GM18951 (cell line): ENCODE results near the gene WDPCP.
"Not testable (repeated sequence)": the region's sequence is repeated elsewhere in the genome, so short reads cannot be mapped to it uniquely, and the experiment has no call there.

Experiments
- POLR2A ChIP-seq: IDR thresholded peaks from 4 replicates; pipeline ENCODE4 v1.6.1; 2011; ENCODE audit warnings: mild to moderate bottlenecking; ENCODE audit not compliant: insufficient read length, insufficient read depth; ENCODE audit errors: extremely low read depth
- in situ Hi-C: fragments of 300-500 bp; cut with MboI; formaldehyde crosslinking; loops from one replicate; pipeline ENCODE4 v1.12.0; 2022; ENCODE audit warnings: low sequenced_read_pairs, mixed read lengths, inconsistent platforms; ENCODE audit not compliant: unreplicated experiment

Gene WDPCP

DNA sequence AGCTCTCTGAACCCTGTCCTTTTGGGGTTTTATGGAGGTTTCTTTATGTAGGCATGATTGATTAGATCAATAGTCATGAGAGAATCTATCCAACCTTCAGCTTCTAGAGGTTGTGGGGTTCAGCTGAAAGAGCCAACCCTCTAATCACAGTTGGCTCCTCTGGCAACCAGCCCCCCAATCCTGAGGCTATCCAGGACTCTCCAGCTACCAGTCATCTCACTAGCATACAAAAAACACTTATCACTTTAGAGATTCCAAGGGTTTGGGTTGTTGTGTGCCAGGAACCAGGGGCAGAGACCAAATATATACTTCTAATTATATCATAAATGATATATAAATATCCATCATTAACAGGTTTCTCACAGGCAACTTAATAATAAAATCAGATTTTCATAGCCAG lies 11.7 kb downstream of the WDPCP start:
- in situ Hi-C loops, result no loop called here
- TF ChIP-seq POLR2A, result no peak

DNA sequence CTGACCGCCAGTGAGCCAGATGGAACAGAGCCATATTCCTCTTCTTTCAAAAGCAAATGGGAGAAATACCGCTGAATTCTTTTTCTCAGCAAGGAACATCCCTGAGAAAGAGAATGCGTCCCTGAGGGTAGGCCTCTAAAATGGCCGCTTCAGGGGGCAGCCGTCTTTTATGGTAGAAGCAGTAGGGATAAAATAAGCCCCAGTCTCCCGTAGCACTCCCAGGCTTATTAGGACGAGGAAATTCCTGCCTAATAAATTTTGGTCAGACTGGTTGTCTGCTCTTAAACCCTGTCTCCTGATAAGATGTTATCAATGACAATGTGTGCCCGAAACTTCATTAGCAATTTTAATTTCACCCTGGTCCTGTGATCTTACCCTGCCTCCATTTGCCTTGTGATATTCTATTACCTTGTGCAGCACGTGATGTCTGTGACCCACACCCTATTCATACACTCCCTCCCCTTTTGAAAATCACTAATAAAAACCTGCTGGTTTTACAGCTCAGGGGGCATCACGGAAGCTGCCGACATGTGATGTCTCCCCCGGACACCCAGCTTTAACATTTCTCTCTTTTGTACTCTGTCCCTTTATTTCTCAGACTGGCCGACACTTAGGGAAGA lies 14.4 kb downstream of the WDPCP start:
- in situ Hi-C loops, result not testable (repeated sequence)

DNA sequence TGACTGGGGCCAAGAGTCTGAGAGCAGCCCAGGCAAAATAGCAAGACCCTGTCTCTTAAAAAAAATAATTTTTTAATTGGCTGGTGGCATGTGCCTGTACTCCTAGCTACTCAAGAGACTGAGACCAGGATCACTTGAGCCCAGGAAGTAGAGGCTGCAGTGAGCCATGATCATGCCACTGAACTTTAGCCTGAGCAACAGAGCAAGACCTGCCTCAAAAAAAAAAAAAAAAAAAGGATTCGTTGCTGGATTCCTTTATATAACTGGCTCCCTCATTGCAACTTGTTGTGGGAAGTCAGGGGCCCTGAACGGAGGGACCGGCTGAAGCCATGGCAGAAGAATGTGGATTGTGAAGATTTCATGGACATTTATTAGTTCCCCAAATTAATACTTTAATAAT lies 15.3 kb downstream of the WDPCP start:
- in situ Hi-C loops, result not testable (repeated sequence)

DNA sequence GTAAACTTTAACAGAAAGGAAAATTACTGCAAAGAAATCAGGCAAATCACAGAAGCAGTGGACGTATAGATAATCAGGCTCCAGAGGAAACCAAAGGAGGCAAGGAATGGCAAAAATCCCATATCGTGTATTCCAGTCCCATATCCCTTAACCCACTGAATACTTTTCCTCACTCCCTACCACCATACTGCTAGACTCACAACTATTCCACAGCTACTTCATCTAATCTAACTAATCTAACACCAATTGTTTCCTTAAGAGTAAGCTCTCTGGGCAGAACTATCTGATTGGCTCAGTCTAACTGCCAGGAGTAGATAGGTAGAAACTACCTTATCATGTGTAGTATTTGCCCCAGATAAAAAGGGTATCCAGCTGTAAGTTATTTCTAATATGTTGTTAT lies 16.3 kb downstream of the WDPCP start:
- in situ Hi-C loops, result no loop called here
- TF ChIP-seq POLR2A, result no peak

DNA sequence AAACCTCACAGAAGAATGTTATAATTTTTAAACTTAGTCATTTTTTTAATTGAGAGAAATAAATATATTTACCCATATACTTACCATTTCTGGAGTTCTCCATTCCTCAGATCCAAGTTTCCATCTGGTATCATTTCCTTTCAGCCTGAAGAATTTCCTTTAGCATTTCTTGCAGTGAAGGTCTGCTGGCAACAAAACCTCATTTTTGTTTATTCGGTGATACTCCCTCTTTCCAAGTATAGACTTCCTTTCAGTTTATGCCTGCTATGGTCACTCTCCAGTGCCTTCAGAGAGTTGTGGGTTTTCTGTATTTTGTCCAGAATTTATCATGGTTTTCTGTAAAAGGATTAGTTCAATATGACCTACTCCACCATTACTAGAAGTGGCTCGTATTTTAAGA lies 17.0 kb downstream of the WDPCP start:
- TF ChIP-seq POLR2A, result no peak
- in situ Hi-C loops, result no loop called here

DNA sequence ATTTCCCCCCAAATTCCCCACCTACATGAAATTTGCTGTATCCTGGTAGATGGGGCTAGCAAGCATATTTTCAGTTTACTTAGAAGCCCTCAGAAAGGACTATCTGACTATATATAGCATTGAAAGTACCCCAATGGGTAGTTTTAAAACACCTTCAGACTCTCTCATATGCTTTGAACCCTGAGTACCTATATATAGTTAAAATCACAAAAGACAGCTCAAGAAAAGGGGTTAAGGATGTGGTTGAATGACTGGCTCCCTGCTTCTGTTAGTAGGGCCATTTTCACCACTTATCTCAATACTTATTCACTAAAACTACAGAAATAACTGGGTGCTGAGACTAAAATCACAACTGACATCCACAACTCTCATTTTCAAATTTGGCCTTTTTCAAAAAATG lies 18.5 kb downstream of the WDPCP start:
- in situ Hi-C loops, result no loop called here
- TF ChIP-seq POLR2A, result no peak

DNA sequence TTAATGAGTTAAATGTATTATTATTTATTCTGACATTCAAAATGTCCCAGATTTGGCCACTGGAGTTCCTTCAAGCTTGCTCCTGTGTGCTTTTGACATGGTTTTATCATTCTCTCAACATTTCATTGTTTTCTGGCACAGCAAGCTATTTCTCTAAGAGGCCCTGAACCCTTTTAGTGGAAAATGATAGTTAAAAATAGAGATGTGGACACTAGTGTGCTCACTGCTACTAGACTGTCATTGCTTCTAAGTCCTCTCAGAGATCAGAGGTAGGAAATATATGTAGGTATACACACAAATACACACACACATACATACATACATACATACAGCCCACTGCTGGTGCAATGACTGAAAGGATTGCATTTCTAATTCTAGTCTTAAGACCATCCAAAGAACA lies 25.5 kb downstream of the WDPCP start:
- in situ Hi-C loops, result no loop called here
- no peak for TF ChIP-seq POLR2A

DNA sequence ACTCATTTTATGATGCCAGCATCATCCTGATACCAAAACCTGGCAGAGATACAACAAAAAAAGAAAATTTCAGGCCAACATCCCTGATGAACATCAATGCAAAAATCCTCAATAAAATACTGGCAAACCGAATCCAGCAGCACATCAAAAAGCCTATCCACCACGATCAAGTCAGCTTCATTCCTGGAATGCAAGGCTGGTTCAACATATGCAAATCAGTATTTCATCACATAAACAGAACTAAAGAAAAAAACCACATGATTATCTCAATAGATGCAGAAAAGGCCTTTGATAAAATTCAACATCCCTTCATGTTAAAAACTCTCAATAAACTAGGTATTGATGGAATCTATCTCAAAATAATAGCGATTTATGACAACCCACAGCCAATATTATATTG lies 29.4 kb downstream of the WDPCP start:
- in situ Hi-C loops, result not testable (repeated sequence)

DNA sequence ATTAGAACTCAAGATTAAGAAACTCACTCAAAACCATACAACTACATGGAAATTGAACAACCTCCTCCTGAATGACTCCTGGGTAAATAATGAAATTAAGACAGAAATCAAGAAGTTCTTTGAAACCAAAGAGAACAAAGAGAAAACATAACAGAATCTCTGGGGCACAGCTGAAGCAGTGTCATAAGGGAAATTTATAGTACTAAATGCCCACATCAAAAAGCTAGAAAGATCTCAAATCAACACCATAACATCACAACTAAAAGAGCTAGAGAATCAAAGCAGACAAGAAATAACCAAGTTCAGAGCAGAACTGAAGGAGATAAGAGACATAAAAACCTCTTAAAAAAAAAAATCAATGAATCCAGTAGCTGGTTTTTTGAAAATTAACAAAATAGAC lies 30.5 kb downstream of the WDPCP start:
- in situ Hi-C loops, result not testable (repeated sequence)

DNA sequence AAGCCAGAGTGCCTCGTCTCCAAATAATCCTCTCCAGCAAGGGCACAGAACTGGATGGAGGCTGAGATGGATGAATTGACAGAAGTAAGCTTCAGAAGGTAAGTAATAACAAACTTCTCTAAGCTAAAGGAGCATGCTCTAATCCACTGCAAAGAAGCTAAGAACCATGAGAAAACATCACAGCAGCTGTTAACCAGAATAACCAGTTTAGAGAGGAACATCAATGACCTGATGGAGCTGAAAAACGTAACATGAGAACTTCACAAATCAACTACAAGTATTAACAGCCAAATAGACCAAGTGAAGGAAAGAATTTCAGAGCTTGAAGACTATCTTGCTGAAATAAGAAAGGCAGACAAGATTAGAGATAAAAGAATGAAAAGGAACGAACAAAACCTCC lies 32.3 kb downstream of the WDPCP start:
- TF ChIP-seq POLR2A, result no peak
- in situ Hi-C loops, result no loop called here

DNA sequence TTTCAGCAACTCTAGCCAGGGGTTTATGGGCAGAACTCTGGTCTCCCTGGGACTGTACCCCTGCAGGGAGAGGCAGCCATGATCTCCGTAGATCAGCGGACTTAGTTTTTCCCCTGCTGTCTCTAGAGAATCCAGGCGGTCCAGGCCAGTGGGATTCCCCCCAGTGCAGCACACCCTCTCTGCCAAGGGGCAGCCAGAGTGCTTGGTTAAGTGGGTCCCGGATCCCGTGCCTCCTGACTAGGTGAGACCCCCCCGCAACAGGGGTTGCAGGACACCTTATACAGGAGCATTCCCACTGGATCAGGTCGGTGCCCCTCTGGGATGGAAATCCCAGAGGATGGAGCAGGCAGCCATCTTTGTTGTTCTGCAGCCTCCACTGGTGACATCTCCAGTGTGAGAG lies 33.0 kb downstream of the WDPCP start:
- in situ Hi-C loops, result no loop called here
- TF ChIP-seq POLR2A, result no peak

DNA sequence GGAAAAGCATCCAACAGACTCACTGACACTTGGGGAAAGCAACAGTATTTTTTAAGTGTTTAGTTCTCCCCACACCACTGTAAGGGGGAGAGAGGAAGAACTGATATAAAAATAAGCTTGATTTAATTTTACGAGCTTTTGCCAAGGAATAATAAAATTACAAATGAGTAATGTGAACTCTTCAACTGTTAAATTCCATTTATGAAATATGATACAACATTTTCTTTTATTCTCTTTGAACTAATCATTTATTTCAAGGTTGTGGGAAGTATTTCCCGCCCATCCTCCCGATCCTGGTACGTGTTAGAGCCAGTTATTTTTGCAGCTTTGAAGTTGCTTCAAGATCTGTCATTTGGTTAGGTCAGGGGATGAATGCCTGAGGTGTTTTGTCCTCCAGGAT lies 35.2 kb downstream of the WDPCP start:
- TF ChIP-seq POLR2A, result no peak
- in situ Hi-C loops, result no loop called here

DNA sequence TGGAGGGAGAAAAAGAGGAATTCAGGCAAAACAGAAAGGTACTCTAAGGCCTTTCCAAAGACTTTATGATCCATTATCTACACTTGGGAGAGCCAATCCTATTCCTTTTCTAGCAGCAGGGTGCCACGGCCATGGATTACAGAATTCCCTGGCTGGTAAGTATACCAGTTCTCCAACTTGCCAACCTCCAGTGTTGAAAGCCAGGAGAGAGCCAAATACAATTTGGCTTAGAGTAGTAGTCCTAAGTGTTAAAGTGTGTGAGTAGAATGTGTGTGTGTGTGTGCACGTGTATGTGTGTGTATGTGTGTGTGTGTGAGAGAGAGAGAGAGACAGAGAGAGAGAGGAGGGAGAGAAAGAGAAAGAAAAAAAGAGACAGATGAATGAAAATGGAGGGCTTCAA lies 43.3 kb downstream of the WDPCP start:
- no peak for TF ChIP-seq POLR2A
- in situ Hi-C loops, result no loop called here

DNA sequence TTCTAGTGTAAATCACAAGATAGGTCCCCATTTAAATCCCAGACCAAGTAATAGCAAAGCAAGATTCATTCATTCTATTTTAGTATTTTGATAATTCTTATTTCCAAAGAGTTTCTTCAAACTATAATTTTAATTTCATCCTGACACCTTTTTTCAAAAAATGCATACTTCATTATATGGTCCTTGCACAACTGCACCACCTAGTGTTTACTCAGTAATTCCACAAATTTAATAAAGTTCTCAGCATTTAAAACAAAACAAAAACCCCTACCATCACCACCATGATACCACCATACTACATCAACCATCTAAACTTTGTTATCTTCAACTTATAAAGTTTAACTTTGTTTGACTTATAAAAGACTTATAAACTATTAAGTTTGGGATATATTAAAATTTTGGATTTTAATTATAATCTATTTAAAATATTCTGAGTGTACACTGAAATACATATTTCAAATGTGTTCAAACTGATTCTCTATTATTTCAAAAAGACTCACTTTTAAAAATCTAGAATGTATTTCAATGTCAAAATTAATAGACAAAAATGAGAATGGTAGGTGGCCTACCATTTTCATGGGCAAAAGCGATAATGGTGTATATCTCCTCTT lies 44.2 kb downstream of the WDPCP start:
- in situ Hi-C loops, result no loop called here
- TF ChIP-seq POLR2A, result no peak

DNA sequence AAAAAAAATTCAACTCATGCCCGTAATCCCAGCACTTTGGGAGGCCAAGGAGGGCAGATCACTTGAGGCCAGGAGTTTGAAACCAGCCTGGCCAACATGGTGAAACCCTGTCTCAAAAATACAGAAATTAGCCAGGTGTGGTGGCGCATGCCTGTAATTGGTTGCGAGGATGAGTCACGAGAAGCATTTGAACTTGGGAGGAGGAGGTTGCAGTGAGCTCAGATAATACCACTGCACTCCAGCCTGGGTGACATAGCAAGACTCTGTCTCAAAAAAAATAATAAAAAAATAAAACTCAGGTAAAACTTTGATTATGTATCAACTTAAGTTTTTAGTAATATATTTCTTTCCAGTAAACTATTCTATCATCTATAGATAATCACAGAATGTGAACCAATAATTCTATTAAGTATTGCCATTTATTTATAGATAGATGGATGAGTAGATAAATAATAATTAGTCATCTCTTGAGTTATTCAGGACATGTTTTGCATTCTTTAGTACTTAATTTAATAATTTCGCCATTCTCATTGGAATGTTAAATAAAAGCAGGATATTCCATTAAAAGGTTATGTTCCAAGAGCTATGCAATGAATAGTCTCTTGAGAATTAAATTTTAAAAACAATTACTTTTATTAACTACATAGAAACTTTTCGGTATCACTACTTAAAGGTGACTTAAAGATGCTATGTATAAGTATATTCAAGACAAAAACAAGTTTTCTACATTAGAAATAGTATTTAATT lies 48.7 kb downstream of the WDPCP start:
- TF ChIP-seq POLR2A, result no peak
- in situ Hi-C loops, result no loop called here

DNA sequence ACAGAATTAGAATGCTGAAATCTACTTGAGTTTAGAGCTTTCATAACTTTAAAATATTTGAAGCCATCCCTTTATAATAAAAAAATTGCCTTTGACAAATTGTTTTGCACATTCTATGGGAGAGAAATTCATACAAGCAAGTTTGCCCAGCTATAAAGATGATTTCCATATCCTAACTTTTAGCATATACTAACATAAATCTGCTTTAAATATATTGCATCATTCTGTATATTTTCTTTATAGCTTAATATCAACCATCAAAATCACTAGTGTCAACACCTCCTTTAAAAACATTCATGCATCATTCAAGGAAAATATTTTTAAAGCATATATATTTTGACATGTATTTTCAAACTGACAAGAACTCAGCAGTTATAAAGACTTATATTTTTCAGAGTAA lies 49.9 kb downstream of the WDPCP start:
- TF ChIP-seq POLR2A, result no peak
- in situ Hi-C loops, result no loop called here
